ENCODE data around the gene CBX7. TPM values are rescaled to one million over a fixed set of nuclear protein-coding genes. Genes with fewer than 3 reads are reported as not detected.

CBX7 gene
- total and polyA plus RNA-seq, 12 donors: 34.5 to 85.8 (median 75.8) TPM

DNA sequence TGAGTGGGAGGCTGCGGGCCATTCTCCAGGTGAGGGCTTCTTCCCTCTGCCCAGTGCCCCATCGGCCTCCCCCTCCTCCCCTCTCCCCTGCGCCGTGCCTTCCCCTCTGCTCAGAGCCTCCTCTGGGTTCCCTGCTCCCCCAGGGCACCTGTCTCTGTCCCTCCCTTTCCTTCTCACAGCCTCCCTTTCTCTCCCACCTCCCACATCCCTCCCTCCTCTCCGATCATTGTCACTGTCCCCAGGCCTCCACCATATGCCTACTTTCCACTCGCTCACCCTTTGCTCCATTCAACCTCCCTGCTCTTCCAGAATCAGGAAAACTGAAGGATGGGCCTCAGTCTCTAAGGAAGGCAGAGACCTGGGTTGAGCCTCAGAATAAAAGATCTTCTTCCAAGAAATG lies 65.4 kb downstream of the CBX7 start:
- intact Hi-C loops (cut with DNase I): no loop called here
- Histone ChIP-seq H3K27me3 (peaks cover 0 to 4% (median 0%) of the 10 kb centered on the region in 7 donors), H3K4me1 (peaks cover 0 to 14% (median 5%) of the 10 kb centered on the region in 9 donors), H3K4me3 (no peak overlapping the region), H3K9me3 (no peaks in the 10 kb centered on the region), H3K27ac (no peak overlapping the region), H3K36me3 (peaks cover 0 to 22% (median 0%) of the 10 kb centered on the region in 9 donors)
- no peak for DNase-seq
- TF ChIP-seq, protein P1, sequence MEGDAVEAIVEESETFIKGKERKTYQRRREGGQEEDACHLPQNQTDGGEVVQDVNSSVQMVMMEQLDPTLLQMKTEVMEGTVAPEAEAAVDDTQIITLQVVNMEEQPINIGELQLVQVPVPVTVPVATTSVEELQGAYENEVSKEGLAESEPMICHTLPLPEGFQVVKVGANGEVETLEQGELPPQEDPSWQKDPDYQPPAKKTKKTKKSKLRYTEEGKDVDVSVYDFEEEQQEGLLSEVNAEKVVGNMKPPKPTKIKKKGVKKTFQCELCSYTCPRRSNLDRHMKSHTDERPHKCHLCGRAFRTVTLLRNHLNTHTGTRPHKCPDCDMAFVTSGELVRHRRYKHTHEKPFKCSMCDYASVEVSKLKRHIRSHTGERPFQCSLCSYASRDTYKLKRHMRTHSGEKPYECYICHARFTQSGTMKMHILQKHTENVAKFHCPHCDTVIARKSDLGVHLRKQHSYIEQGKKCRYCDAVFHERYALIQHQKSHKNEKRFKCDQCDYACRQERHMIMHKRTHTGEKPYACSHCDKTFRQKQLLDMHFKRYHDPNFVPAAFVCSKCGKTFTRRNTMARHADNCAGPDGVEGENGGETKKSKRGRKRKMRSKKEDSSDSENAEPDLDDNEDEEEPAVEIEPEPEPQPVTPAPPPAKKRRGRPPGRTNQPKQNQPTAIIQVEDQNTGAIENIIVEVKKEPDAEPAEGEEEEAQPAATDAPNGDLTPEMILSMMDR (IDR thresholded peaks at IDR 0.05): no peak
- WGBS, 2 donors: 87 to 93% methylated on average over 6 of the region's 6 CpGs
- no peak for ATAC-seq

- Histone ChIP-seq H3K36me3 (peaks cover 0 to 39% (median 0%) of the 10 kb centered on the region in 9 donors), H3K9me3 (no peaks in the 10 kb centered on the region), H3K4me1 (peaks cover 0 to 9% (median 3%) of the 10 kb centered on the region in 9 donors), H3K4me3 (no peak overlapping the region), H3K27ac (no peak overlapping the region), H3K27me3 (no peaks in the 10 kb centered on the region)
- ATAC-seq (no peak), DNase-seq (no peak)
- intact Hi-C loops (cut with DNase I): no loop called here
- TF ChIP-seq, protein P1 (IDR thresholded peaks at IDR 0.05): no peak
- 91 to 92% methylated on average over 7 to 8 of the region's 8 CpGs for WGBS, 2 donors
Measured at GRCh38 chr22:39084666-39085065, 67.8 kb downstream of the CBX7 start.

- TF ChIP-seq, protein P1 (IDR thresholded peaks at IDR 0.05): no peak
- ATAC-seq: no peak
- Histone ChIP-seq H3K36me3 (peaks cover 0 to 40% (median 0%) of the 10 kb centered on the region in 9 donors), H3K4me1 (peaks cover 0 to 9% (median 0%) of the 10 kb centered on the region in 9 donors), H3K27ac (no peak overlapping the region), H3K9me3 (no peaks in the 10 kb centered on the region), H3K27me3 (no peaks in the 10 kb centered on the region), H3K4me3 (no peak overlapping the region)
- DNase-seq: no peak
- 88% methylated on average over 14 of the region's 14 CpGs for WGBS, 2 donors
- intact Hi-C loops (cut with DNase I): no loop called here
Measured at GRCh38 chr22:39083212-39084165, 69.0 kb downstream of the CBX7 start.

DNA sequence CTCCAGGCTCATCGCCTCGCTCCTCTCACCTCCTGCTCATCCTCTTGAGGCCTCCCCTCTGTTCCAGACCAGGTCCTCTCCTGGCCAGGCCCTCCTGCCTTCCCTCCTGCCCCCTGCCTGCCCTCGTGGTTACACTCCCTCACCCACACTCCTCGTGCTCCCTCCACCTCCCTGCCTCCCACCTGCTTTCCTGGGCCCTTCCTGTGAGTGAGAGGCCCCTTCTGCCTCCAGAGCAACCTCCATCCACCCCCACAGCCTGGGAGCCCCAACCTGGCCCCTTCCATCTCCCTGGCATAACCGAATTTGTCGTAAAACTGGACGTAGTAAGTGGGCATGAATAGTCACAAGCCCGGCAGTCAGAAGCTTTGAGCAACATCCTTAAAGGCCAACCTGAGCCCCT lies 70.9 kb downstream of the CBX7 start:
- H3K4me1 ChIP-seq: peaks cover 0 to 12% (median 12%) of the 10 kb centered on the region in 9 donors
- H3K4me3 ChIP-seq: no peak overlapping the region
- H3K9me3 ChIP-seq: no peaks in the 10 kb centered on the region
- TF ChIP-seq, protein P1 (IDR thresholded peaks at IDR 0.05): no peak
- H3K27ac ChIP-seq: no peak overlapping the region
- DNase-seq (no peak), ATAC-seq (no peak)
- intact Hi-C loops (cut with DNase I): no loop called here
- H3K36me3 ChIP-seq: peaks cover 0 to 37% (median 0%) of the 10 kb centered on the region in 9 donors
- 82 to 86% methylated on average over 8 of the region's 8 CpGs for WGBS, 2 donors
- no peaks in the 10 kb centered on the region for H3K27me3 ChIP-seq

Data from heart right ventricle (tissue), 16 donors.